Measurements from ENCODE around the gene ZNF653.

- TF ChIP-seq POLR2A (IDR thresholded peaks at IDR 0.05) (no peak), CTCF (IDR thresholded peaks at IDR 0.05) (no peak)
These were observed 69.8 kb downstream of the ZNF653 start for GRCh38 chr19:11435833-11436313.

Data from thyroid gland (tissue), 4 donors.